DMS153 treated with DMSO at 0.1 percent for 48 hours (cell line): ENCODE results near the gene IRS2.
"Not testable (repeated sequence)": the region's sequence is repeated elsewhere in the genome, so short reads cannot be mapped to it uniquely, and the experiment has no call there.

Source experiments
- DNase-seq: peaks from one replicate; lab custom pipeline; 2025; ENCODE audit not compliant: unreplicated experiment; lab: John Stamatoyannopoulos, UW

The IRS2 gene

DNA sequence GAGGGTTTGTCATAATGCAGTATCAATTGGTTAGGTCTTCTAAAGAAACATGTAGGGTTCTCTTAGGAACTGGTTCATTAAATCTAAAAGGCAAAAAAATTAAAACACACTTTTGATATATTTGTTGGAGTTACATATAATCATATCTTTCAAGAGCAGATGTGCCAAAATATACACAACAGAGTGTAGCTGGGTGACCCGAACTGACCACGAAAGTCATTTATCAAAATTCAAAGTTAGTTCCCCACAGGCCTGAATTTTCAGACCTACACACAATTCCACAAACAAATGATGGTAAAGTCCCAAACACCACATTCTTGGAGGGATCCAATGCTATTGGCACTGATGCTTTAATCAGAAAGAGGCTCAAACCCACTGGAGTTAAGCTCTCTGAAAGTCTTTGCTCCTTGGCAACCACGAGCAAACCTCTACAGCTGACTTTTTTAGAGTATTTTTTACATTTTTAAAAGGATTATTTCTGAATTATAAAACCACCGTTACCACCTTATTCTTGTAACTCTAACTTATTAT, 50.9 kb downstream of the IRS2 start:
- DNase-seq: no peak

DNA sequence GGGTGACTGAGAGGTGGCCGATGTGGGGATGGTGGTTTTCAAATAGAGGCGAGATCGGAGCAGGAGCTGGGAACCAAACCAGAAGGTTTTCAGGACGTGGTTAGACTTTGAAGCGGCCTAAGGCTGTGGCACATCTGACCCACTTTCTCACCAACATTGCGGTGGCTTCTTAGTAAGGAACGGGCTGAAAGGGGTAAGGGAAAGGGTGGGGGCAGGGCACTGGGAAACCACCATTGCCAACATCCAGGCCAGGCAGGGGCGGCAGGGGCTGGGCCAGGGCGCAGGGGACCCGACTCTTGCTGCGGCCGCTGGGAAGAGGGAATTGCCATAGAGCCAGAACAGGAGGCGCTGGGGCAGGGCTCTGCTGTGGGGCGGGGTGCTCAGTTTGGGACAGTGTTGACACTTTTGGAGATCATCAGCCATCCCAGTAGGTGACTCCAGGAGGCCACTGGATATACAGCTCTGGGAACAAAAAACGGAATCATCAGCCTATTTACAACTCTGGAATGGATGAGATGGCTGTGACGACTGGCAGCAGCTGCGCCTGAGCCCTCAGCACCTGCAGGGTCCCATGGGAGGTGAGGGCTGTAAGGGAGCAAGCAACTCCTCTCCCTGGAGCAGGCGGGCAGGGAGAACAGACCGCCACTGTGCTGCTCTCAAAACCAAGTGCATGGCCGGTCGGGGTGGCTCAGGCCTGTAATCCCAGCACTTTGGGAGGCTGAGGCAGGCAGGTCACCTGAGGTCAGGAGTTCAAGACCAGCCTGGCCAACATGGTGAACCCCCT, 52.2 kb downstream of the IRS2 start:
- no peak for DNase-seq

DNA sequence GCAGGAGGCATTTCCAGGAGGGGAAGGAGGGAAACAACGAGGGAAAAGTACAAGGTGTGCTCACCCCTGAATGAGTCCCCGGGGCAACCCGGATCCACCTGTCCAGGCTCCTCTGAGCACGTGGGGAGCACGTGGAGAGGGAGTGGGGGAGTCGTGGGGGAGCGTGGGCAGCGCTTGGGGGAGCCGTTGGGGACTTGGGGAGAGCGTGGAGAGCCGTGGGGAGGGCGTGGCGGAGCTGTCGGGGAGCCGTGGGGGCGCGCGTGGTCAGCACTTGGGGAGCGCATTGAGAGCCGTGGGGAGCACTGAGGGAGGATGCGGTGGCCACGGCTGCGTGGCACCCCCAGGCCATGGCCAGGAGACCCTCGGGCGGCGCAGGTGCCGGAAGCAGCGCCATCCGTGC, 52.8 kb downstream of the IRS2 start:
- DNase-seq: no peak

DNA sequence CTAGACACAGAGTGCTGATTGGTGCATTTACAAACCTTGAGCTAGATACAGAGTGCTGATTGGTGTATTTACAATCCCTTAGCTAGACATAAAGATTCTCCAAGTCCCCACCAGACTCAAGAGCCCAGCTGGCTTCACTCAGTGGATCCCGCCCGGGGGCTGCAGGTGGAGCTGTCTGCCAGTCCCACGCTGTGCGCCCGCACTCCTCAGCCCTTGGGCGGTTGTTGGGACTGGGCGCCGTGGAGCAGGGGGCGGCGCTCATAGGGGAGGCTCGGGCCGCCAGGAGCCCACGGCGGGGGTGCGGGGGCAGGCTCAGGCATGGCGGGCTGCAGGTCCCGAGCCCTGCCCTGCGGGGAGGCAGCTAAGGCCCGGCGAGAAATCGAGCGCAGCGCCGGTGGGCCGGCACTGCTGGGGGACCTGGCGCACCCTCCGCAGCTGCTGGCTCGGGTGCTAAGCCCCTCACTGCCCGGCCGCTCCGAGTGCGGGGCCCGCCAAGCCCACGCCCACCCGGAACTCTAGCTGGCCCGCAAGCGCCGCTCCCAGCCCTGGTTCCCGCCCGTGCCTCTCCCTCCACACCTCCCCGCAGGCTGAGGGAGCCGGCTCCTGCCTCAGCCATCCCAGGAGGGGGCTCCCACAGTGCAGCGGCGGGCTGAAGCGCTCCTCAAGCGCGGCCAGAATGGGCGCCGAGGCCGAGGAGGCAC, 53.8 kb downstream of the IRS2 start:
- DNase-seq: not testable (repeated sequence)

DNA sequence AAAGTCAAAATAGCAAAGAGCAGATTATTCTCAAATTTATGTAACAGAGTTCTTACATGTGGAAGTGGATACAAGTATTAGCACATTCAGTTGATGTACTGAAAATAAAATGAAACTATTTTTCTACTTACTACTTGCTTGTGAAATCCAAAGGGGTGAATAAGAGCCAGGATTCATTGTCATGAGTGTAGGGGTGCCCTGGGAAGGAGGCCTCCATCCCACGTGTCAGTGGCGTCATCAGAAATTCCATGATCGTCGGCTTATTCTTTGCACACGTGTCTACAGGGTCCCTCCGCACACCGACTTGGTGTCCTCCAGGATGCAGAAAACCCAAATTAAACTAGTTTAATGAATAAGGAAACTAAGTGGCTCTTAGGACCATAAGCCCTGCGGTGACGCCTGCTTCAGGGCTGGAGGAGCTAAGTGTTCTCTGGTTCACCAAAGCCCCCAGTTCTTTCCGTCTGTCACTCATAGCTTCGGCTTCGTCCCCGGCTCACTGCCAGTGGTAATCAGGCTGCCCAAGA, 55.5 kb downstream of the IRS2 start:
- DNase-seq: no peak

DNA sequence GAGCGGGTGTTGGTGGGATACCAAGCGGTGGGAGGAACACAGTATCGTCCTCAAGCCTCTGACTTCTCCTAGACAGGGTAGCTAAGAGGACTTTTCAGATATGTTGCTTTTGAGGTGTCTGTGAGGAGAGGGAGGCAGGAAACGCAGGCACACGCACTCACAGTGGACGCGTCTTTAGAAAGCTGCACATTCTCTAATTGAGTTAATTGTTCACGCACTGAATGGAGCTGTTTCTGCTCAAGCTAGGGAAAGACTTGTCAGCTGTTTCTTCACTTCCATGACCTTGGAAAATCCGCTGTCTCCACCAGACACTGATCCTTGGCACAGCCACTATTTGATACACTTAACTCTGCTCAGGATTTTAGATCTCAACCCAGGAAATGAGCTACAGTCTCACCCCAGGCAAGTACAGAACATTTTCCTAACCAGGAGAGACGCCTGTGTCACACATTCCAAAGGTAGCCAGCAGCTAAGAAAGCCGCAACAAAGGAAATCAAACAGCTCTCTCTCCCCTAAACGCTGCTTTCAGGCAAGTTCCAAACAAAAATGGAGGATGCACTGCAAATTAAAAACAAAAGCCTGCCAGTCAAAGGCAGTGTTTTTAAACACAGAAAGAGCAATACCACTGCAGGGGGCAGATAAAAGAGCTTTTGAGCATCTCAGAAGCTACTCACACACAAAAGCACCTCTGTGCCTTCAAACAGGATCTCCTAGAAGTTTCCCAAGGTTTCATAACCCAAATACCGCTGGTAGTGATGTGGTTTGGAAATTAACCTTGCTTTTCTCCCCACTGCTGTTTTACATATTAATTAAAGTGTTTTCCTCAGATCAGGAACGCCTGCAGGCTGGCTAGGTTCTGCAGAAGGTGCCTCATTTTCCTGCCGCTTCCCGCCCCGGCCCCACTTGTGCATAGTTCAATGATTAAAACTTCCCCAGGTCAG, 57.3 kb downstream of the IRS2 start:
- no peak for DNase-seq

DNA sequence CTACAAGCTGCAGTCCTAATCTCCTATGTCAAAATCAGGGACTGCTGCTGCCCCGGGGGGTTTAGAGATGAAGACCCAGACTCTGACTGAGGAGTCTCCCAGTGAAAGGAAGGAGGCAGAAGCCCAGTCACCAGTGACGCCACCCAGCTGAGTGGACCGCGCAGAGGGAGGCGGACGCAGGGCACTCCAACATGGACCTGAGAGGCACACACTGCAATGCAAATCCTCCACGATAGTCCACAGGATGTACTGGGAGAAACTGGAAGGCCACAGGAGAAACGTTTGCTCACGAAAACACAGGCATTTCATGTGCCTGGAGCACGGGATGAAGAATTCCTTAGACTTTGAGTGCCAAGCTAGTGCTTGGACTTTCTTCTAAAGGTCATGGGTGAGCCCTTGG, 58.3 kb downstream of the IRS2 start:
- no peak for DNase-seq

DNA sequence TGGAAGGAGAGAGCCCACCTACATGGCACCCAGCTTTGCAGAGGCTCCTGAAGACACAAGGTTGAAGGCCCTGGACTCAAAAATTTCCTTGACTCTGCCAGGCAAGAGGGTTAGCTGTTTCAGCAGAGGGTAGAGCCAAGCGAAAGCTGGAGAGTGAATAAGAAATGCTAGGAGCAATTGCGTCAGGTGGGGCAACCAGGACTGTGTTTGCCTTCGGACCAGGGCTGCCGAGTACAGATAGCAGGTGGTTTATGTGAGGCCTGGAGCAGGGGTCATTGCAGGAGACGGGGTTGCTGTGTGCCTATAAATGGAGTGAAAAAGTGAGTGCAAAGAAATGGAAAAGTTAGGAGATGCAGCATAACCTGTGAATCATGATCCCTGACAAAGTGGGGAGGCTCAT, 59.1 kb downstream of the IRS2 start:
- DNase-seq: no peak

DNA sequence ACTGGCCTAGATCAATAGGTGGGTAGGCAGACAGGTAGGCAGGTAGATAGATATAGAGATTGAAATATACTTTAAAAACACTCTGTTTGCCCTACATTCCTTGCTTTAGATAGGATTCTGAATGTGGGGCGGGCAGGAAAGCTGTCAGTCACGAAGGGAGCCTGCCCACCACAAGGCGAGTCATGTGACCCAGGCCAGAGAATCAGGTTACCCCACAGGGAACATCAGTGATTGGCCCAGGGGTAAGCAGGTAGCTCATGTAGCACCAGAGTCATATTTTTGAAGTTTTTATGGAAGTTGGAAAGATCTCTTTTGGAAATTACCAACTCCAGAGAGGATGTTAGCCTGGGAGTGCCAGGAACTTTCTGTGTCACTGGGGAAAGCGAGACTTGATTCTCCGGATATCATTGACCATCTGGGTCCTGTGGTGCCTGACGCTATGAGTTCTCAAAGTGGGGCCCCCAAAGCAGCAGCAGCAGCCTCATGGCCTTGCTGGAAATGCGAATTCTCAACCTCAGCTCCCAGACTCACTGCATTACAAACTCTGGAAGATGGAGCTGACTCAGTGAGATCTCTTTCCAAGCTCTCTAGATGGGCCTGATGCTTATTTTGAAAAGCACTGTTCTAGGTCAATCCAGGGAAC, 60.3 kb downstream of the IRS2 start:
- no peak for DNase-seq

DNA sequence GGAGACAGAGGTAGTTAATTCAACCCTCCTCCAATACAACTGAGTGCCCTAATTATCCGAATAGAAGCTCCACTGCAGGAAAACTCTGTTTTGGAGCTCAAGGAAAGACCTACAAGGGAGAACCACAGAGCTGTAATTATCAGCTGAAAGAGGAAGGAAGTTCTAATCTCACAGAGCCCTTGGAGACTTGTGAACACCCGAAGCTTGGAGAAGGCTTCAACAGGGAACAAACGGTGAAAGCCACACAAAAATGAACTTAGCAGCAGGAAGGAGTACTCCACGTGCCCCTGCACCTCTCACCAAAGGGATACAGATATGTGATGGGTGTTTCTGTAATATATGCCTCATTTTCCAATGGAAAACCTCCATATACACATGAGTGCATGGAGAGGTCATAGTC, 61.1 kb downstream of the IRS2 start:
- DNase-seq: no peak

DNA sequence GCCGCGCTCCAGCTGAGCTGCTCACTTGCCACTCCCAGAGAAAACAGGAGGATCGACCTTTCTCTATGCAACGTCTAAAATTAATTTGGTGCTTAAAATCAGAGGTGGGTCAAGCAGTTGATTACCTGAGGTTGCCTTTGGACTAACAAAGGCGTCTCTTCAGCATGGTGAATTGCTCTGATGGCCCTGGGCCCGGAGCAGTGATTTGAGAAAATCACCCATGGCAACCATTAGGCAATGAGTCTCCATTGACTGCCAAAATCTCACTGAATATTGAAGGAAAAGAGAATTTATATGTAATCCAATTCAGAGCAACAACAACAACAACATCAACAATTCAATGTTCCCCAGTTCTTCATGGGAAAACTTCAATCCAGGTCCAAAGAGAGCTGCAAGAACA, 61.8 kb downstream of the IRS2 start:
- DNase-seq: no peak

DNA sequence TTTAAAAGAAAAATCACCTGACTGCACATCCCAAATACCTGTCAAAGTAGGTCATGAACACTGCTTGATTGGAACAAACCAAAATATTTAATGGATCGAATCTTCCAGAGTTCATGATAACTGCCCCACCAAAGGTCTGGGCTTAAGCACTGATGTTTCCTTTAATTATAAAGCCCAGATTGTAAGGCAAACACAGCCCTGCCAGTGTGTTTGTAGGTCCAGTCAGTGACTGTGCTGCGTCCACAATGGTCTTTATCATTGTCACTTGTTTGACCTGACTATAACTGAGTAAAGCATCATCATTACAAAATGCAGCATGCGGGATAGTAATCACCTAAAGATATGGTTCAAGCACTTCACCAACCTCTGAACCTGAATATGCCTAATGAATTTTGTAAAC, 63.3 kb downstream of the IRS2 start:
- no peak for DNase-seq

DNA sequence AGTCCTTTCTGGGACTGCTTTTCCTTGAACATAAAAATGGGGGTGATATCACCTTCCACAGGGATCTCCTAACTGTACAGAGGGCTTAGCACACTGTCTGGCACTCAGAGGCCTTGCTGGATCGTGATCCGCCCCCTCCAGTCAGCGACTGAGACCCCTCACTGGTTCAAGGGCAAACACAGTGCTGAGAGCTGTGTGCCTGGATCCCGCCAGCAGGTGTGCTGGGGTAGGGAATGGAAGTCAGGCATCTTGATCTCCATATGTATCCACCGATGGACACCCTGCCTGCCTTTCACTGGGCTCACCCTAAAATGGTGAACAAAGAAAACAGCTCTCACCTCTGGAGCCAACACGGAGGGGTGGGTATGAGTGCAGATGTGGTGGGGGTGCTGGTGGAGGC, 64.3 kb downstream of the IRS2 start:
- DNase-seq: no peak

DNA sequence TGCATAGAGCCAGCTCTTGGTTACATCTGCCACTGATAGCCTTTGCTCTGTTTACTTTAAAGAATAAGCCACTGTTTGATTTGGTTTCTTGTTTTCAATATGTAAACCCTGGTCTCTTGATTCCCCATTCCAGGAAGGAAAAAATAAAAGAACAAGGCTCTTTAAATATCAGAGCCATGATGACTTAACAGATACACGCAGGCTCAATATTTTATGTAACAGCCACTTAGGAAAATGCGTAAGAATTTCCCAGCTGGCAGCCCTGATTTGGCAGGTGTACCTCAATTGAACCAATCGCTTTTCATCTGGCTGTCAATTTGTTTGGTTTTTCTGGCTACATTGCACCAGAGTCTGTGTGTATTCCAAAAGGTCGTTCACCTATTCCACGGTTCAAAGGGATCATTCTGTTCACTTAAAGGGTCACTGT, 65.6 kb downstream of the IRS2 start:
- peak; percentile 77 for DNase-seq

DNA sequence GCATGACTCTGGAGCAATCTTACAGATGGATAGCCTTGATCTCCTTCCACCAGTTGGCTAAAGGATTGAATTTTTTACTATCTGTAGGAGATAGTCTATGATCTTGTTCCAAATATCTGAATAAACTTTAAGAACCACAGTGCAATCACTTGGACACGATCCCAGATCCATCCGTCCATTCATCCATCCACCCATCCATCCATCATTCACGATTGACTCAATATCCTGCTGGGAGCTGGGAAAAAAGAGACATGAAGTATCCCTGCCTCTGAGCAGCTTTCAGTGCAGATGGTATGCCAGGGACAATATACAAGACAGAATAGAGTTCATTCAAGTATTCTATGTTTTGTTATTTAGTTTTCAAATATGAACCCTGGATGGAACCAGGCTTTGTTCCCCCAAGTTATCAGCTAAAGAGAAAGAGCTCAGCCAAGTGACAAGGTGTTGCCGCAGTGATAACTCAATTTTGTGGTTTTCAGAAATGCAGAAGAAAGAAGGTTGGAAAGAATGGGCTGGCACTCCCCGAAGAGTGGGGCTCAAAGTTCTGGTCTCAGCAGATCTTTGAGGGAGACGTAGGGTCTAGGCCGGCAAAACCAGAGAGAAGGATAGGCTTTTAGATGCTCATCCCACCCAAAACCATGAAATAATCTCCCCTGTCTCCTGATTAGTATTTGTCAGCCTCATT, 66.3 kb downstream of the IRS2 start:
- DNase-seq: peak; percentile 59

DNA sequence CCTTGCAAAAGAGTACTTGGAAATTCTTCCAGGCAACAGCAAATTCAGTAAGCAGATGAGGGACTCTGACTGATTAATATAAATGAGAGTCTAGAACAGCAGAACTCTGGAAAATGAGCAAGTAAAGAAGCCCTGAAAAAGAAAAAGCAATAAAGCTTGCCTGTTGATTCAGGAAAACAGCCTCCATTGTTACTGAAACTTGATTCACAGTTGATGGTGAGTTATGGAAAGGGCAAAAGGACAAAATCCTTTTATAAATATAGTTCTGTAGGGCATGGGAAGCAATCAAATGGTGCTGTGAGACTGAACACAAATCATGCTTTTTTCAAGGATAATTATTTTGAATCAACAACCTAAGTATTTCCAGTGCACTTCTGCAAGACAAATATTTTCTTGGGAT, 67.7 kb downstream of the IRS2 start:
- no peak for DNase-seq

DNA sequence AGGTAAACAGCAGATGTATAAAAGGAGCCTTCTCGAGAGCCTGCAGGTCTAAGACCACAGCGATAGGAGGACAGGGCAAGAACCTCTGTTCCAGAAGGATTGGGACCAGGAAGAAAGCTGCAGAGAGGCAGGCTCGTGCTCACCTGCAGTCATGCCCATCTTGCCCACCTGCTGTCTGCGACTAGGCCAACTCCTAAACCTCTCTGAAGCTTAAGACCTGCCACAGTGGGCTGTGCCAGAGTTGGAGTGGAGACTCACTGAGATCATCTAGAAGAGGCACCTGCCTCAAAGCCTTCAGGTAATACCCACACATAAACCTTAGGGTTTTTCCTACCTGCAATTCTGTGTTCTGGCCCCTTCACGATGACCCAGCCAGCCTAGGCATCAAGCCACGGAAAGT, 68.7 kb downstream of the IRS2 start:
- DNase-seq: no peak

DNA sequence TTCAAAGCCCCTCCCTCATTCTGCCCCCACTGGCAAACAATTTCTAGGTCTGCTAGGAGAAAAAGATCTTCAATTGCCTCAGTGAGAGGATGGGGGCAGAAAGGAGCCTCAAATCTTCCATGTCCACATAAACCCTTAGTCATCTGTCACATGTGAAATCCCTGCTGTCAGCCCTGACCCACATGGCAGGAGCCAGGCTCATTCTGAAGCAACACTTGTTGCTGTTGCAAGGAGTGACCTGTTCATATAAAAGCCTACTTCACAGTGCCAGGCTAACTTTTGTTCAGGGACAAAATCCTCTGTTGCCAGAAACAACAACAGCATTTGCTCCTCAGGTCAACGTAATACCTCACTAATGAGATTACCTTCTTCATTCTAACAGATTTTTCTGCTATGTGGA, 70.5 kb downstream of the IRS2 start:
- no peak for DNase-seq

DNA sequence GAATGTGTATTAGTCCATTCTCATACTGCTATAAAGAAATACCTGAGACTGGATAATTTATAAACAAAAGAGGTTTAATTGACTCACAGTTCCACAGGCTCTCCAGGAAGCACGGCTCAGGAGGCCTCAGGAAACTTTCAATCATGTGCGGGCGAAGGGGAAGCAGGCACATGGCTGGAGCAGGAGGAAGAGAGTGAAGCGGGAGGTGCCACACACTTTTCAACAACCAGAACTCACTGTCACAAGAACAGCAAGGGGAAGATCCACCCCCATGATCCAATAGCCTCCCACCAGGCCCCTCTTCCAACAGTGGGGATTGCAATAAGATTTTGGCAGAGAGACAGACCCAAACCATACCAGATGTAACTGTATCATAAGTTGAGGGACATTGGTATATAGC, 72.7 kb downstream of the IRS2 start:
- no peak for DNase-seq

DNA sequence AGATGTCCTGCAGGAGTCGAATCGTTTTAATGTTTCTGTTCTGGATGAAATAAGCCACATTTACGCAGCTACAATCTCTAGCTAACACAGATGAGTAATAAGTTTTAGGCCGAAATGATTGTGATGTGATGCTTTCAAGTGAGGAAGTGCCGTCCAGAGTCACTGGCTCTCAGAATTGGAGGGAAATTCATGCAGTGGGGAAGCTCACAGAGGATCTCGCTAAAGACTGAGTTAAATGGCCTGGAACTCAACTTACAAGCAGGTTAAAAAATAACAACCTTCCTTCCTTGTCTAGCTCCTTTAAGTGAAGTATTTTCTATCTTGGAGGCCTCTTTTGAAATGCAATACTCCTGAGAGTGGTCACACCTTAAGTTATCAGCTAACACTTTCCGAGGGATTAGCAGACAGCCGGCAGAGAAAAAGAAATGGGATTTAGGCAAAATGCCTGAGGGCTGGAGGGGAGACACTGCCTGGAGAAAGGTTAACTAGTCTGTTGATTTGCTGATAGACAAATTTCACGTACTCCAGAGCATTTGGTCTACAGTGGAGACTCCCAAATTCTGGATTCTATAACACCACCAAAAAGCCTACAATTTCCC, 74.2 kb downstream of the IRS2 start:
- no peak for DNase-seq
